K562 (cell line): ENCODE results near the gene NIPBL. TPM values are rescaled to one million over a fixed set of nuclear protein-coding genes. Genes with fewer than 3 reads are reported as not detected.

Source experiments
- FOS ChIP-seq: IDR thresholded peaks from 3 replicates; pipeline ENCODE4 v1.6.1; 2011; ENCODE audit not compliant: insufficient read length; ENCODE audit errors: extremely low read depth
- FOXP4 ChIP-seq: sonication (generic); formaldehyde crosslinking; IDR thresholded peaks from 2 replicates; pipeline ENCODE4 v1.8.0; 2022; ENCODE audit warnings: mild to moderate bottlenecking, missing genetic modification reagents, borderline replicate concordance
- MITF ChIP-seq: IDR thresholded peaks from 2 replicates; pipeline ENCODE4 v1.6.1; 2014; ENCODE audit warnings: antibody characterized with exemption
- NR1H2 ChIP-seq: sonication (generic); formaldehyde crosslinking; IDR thresholded peaks from 2 replicates; pipeline ENCODE4 v1.4.0; 2020; ENCODE audit warnings: mild to moderate bottlenecking, missing genetic modification reagents
- PRDM10 ChIP-seq: fragments of 450-650 bp; IDR thresholded peaks from 2 replicates; pipeline ENCODE4 v1.6.1; 2018; ENCODE audit not compliant: partially characterized antibody
- TBL1XR1 ChIP-seq, 2 experiments: IDR thresholded peaks; 2 replicates each; pipeline ENCODE4 v1.6.1; 2012; ENCODE audit warnings: improper control_type of control experiment in 2 of 2, low read length in 2 of 2, mild to moderate bottlenecking in 1 of 2
- UBTF ChIP-seq, 2 experiments: IDR thresholded peaks; 2 replicates each; pipeline ENCODE4 v1.6.1; 2012; ENCODE audit warnings: improper control_type of control experiment in 2 of 2, low read depth in 2 of 2, low read length in 2 of 2, borderline replicate concordance in 1 of 2
- ZNF347 ChIP-seq: fragments of 450-650 bp; formaldehyde crosslinking; IDR thresholded peaks from 2 replicates; pipeline ENCODE4 v1.4.0; 2020; ENCODE audit warnings: low read depth, mild to moderate bottlenecking, moderate library complexity
- ZNF592 ChIP-seq: fragments of 450-650 bp; IDR thresholded peaks from 2 replicates; pipeline ENCODE4 v1.6.1; 2017; ENCODE audit warnings: antibody characterized with exemption, mild to moderate bottlenecking
- ZNF76 ChIP-seq: fragments of 250-450 bp; sonication (Bioruptor Pico); IDR thresholded peaks from 2 replicates; pipeline ENCODE4 v1.4.0; 2020; ENCODE audit warnings: mild to moderate bottlenecking, moderate library complexity, borderline replicate concordance
- polyA plus RNA-seq, 8 experiments: library from polyadenylated mRNA; depleted of rRNA in 4 of 8; stranded (reverse) in 5 of 8; unstranded in 3 of 8; fragments of >200 nt; fragmentation: Nextera tagmentation in 2 of 8; fragmentation: Illumina TruSeq in 1 of 8; extraction: Ambion mirVana in 2 of 8; extraction: Trizol in 1 of 8; gene quantifications; 2 replicates each; pipeline versions ENCODE4 v1.2.1 to v1.2.3, GENCODE V29; 2011 to 2014; ENCODE audit warnings: inconsistent platforms in 1 of 8, missing spikeins in 1 of 8
- total RNA-seq, 7 experiments: library from RNA; depleted of rRNA in 6 of 7; stranded (reverse); fragments of >200 nt in 6 of 7; fragmentation: Illumina TruSeq in 2 of 7; extraction: Trizol in 2 of 7; gene quantifications; 2 replicates each; pipeline versions ENCODE4 v1.2.1 to v1.2.3, GENCODE V29; 2011 to 2021; ENCODE audit warnings: low replicate concordance in 1 of 7

NIPBL gene
- total and polyA plus RNA-seq, 9 of the 15 experiments (the other 6 are each of a cell fraction or from before 2014, with no cell fraction given), result 12.9 to 56.7 (median 38.9) TPM

GRCh38 chr5:36854402-36855140 is 22.0 kb upstream of the NIPBL start (continued):
- TF ChIP-seq PRDM10 (peak; percentile 99), FOS (no peak), TBL1XR1 (IDR thresholded peaks at IDR 0.05; ENCODE audit: low read length in 2 of 2) (no peak), FOXP4 (no peak), ZNF76 (no peak), ZNF592 (no peak), UBTF (IDR thresholded peaks at IDR 0.05; ENCODE audit: borderline replicate concordance in 1 of 2, low read depth in 2 of 2, low read length in 2 of 2) (no peak), NR1H2 (CRISPR knock-in tag) (no peak), MITF (no peak), ZNF347 (CRISPR knock-in tag) (no peak)
